KG1 (cell line): Measurements from ENCODE around the gene P2RX3.
"Not testable (repeated sequence)": the region's sequence is repeated elsewhere in the genome, so short reads cannot be mapped to it uniquely, and the experiment has no call there.

Experiments
- DNase-seq: peaks from one replicate; lab custom pipeline; 2025; lab: John Stamatoyannopoulos, UW

The P2RX3 gene

DNA sequence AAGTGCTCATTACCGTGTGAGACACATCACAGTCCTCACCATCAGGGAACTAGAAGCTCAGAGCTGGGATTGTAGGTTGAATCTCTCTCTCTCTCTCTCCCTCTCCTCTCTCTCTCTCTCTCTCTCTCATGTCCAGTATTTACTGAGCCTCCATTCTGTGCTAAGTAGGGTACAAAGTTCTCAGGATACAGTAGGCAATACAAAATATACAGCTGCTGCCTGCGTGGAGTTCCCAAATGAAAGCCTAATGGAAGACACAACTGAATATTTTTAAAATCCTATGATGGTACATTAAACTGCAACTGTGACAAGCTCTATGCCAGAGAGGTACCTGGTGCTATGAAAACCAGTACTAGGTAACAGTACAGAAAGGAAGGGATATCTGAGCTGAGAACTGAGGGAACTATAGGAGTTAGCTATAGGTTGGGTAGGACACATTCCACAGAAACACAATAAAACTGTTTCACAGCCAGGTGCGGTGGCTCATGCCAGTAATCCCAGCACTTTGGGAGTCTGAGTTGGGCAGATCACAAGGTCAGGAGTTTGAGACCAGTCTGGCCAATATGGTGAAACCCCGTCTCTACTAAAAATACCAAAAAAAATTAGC, 61.9 kb downstream of the P2RX3 start:
- DNase-seq, result no peak

DNA sequence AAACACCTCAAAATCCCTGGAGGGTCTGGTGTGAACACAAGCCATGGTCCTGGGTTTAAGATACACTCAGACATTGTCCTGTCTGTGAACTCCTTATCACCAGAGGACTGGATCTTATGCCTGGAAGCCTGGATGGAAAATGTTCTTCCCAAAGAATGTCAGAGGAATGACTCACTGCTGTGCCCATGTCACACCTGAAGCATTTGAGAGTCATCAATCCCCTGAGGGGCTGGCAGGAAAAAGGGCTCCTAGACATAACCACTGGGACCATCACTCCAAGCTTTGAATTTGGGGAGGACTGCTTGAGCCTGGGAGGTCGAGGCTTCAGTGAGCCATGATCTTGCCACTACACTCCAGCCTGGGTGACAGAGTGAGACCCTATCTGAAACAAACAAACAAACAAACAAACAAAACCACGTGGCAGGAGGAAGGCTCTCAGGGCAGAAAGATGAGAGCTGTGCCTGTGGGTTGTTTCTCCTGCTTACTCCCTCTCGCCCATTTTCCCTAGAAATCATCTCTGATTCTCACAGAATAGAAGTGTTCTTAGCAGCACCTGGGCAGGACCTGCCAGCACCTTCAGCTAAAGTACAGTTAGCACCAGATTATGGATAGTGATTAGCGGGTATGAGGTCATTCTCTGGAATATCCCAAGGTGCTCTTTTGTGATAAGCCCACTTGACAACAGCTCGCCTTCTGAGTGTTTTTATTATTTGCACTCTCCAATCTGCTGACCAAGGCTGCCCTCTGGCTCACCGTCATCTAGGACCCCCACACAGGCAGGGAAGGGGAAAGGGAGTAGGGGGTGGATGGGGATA, 64.2 kb downstream of the P2RX3 start:
- DNase-seq, result no peak

DNA sequence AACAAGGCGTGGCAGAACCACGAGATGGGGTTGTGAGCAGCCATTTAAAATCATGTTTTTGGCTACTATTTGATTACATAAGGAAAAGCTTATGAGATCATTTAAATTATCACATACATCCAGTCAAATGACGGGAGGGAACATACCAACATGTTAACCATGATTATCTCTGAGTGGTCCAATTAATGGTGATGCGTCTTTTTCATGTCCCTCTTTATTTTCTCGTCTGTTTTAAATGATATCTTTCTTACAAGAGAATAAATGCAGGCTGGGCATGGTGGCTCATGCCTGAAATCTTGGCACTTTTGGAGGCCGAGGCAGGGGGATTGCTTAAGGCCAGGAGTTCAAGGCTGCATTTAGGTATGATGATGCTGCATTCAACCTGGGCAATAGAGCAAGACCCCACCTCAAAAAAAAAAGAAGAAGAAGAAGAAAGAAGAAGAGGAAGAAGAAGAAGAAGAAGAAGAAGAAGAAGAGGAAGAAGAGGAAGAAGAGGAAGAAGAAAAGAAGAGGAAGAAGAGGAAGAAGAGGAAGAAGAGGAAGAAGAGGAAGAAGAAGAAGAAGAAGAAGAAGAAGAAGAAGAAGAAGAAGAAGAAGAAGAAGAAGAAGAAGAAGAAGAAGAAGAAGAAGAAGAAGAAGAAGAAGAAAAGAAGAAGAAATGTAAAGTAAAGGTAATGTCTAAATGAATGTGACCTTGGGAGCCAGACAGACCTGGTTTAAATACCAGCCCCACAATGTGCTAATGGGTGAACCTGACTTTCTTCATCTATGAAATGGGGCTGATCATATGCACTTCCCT, 65.0 kb downstream of the P2RX3 start:
- not testable (repeated sequence) for DNase-seq

DNA sequence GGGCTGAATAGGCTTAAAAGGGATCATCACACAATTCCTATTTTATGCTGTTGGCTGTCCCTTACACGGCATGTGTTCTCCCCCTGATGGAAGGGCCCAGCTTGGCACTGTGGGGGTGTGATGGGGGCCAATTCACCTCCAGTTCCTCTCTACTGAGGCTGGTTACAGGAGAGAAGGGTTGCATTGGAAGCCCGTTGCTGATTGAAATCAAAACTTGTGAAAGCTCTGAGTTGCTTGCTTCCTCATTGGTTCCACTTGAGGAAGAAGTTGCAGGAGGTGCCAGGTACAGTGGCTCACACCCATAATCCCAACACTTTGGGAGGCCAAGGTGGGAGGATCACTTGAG, 65.6 kb downstream of the P2RX3 start:
- DNase-seq, result no peak

DNA sequence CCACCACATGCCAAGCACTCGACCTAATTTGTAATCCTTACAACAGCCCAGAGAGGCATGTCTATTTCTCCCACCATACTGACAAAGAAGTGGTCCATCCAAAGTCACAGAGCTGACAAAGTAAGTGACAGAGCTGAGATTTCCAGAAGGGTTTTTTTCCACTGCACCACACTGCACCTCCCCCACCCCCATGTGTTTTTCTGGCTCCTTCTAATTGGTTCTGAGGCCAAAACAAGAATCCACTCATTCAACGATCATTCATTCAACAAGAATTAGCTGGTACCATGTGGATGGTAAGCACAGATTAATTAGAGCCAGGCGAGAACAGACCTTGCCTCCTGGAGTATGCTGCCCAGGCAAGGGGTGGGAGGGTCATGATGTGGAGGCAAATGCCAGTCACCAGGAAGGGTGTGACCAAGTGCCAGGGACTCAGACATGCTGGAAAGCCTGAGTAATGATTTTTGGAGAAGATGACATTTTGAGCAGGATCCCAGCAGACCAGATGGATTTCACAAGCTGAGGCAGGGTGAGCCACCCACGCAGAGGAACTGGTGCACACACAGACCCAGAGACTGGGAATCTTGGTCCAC, 67.2 kb downstream of the P2RX3 start:
- no peak for DNase-seq

DNA sequence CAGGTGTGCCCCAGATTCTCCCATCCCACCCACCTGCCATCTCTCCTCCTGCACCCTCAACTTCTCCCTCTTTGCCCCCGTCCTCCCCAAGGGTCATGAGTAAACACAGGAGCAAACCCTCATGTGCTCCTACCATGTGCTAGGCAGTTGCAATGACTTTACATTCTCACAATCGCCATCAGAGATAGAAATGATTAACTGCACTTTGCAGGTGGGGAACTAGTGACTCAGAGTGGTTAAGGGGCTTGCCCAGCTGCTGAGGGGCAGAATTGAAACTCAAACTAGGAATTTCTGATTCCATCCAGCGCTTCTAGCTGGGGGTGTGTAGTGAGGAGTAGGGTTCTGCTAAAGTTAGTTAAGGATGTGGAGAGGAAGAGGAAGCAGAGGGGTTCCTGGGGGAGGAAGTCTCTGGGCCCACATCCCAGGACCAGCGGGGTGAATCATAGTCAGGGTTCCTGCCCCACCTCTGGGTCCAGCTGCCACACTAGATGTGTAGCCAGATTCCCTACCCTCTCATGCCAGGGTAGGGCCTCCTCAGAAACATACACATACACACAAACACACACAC, 68.3 kb downstream of the P2RX3 start:
- no peak for DNase-seq

DNA sequence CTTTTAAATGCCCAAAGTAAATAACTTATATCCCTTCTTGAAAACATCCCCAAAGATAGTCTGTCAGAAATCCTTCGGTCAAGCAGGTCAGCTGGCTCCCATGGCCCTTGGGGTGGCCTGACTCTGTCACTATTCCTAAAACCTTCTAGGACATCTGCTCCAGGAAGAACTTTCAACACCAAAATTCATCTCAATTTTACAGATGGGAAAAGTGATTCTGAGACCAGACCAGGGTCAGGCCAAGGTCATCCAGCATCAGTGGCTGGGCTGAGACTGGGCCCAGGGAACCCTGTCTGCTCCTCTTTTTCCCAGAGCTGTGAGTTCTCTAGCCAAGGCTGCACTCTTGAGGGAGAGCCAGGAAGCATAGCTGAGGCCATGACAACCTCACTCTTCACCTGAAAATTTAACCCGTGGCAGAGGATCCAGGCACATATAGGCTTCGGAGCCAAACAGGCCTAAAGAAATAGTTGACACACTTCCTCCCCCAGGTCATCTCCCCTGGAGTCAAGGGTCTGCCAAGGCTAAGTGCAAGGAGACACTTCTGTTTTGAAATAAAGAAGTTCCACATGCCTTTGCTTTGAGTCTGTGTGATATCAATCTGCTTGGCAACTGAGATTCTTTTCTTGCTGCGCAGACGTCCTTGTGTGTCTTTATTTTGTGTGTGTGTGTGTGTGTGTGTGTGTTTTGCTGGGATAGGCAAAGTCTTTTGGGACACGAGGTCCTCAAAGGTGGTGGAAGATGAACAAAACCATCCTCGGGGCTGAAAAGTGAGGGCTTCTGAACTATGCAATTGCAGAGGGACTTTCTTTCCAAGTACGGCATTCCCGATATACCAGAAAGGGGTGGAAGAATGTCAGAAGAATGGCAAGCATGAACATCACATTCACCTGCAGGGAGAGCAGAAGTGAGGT, 69.1 kb downstream of the P2RX3 start:
- DNase-seq, result no peak

DNA sequence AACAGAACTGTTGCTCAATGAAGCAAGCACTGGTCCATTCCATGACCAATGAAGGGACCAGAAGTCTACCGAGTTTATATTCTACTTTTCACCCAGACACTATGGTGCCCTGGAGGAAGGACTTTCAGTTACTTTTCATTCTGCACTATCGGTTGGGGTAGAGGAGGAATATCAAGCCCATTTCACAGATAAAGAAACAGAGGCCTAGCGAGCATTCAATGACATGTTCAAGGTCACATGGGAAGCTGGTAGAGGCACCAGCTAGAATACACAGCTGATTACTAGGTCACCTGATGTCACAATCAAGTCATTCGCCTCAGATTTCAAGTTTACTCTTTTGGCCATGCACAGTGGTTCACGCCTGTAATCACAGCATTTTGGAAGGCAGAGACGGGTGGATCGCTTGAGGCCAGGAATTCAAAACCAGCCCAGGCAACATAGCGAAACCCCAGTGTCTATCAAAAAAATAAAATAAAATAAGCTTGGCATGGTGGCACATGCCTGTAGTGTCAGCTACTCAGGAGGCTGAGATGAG, 69.9 kb downstream of the P2RX3 start:
- no peak for DNase-seq

DNA sequence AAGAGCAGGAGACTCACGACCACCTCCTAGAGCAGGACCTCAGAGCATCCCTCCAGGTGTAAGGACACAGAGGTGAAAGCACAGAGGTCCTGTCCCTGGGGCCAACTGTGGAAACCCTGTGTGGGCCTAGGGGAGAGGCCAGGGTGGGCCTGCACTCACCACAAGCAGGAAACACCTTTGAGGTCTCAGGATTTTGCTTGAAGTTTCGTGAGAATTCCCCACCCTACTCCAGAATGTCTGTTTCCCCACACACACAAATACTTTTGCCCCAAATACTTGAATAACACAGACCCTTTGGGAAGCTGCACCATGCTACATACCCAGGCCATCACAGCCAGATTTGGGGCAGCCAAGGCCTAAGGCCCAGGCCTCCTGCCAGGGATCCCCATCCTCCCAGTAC, 70.6 kb downstream of the P2RX3 start:
- DNase-seq, result no peak

DNA sequence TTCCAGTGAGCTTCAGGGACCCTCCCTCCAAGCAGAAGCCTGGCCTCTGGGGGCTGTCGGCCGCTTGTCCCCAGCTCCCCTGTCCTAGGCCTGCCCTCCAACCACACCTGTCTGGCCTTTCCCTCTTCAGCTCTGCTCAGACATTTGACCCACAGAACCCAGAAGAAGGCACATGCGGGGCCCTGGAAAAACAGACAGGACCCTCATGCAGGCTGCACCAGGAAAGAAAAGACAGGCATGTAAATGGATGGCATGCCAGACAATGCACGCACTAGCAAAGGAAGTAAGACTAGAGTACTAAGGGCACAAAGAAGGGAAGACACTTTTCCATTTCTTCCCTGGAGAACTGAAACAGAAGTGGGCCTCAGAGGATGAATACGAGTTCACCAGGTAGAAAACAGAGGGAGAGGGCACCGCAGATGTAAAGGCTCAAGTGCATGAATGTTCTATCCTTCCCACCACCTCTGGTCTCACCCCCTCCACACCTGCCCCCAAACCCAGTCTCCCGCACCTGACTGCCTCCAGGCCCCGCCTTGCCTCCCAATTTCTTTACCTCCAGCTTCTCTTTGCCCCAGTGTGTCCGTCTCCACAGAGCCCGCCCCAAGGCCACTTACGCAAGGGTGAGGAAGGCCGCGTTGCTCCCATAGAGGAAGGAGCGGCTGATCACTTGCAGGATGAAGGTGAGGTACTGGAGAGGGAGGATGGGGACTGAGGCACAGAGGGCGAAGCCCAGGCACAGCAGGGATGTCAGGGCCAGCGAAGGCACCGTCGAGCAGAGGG, 71.4 kb downstream of the P2RX3 start:
- DNase-seq, result no peak

DNA sequence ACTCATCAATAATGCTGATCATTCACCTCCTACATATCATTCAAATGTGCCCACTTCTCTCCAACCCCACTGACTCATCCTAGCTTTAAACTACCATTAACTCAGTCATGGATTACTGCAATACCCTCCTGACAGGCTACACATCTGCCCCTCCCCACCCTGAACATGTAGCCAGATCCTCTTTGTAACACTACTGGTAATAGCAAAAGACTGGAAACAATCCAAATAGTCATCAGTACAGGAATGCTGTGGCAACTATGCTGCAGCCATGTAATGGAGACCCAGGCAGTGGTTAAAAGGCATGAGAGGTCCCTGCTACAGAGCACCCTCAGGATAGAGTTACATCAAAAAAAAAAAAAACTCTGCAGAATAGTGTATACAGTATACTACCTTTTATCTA, 72.1 kb downstream of the P2RX3 start:
- no peak for DNase-seq

DNA sequence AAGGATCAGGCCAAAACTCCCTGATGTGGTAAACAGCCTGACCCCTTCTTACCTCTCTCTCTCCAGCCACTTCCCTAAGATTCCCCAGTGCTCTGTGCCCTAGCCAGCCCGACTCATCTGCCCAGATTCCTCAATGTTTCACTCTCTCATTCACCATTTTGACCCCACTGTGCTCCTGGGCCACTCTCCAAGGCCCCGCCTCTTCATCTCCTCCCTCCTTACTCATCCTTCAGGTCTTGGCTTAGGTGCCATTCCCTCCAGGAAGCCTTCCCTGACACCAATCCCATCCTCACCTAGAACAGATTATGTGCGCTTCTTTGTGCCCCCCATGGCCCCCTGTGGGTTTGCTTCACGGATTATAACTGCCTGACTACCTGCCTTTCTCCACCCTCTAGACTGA, 75.5 kb downstream of the P2RX3 start:
- no peak for DNase-seq

DNA sequence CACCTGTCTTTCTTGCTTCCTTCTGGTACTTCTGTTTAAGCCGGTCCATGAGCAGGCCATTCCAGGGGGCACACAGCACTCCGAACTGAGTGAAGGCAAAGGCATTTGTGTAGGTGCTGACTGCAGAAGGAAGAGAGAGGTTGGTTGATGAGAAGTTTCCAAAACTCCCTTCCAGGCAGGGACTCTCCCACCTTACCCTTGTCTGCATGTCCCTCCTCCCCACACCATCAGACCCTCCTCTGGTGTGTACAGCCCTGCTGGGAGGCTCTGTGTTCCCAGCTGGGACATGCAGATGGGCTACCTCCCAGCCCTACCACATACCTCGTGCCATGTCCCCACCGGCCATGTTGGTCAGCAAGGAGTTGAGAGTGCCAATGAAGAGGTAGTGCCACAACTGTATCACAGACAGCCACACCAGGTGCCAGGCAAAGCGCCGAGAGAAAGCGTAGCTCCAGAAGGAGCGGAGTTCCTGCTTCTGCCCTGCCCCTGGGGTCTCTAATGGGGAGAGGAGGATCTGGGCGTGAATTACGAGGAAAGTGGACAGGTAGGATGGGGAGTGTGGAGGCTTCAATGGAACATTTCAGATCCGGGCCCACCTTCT, 76.6 kb downstream of the P2RX3 start:
- no peak for DNase-seq

DNA sequence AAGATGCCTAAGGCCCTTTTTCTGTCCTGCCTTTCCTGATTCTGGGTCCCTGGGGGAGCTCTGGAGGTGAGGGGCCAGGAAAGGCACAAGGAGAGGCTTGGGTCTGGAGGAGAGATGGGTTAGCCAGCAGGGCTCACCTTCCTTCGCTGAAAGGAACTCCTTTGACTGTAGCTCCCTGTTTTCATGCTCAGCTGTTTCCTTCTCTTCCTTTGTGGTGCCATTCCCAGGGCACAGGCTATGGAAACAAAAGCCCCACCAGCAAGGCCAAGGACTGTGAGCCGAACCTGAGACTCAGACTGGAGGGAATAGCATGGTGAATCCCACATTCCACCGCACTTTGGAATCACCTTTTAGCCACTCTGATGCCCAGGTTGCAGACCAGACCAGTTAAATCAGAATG, 78.3 kb downstream of the P2RX3 start:
- DNase-seq, result no peak

DNA sequence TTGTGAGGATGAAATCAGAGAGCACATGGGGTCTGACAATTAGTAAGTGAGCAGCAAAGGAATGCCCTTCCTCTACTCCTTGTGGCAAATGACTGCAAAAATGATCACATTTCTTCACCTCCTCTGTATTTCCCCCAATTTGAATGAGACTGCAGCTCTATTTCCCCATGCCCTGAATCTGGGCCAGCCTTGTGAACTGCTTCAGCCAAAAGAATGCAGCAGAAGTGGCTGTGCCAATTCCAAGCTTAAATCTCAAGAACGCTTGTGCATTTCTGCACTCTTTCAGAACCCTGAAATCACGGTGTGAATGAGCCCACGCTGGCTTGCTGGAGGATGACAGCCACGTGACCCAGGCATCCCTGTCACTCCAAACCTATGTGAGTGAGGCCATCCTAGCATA, 78.9 kb downstream of the P2RX3 start:
- DNase-seq, result no peak

DNA sequence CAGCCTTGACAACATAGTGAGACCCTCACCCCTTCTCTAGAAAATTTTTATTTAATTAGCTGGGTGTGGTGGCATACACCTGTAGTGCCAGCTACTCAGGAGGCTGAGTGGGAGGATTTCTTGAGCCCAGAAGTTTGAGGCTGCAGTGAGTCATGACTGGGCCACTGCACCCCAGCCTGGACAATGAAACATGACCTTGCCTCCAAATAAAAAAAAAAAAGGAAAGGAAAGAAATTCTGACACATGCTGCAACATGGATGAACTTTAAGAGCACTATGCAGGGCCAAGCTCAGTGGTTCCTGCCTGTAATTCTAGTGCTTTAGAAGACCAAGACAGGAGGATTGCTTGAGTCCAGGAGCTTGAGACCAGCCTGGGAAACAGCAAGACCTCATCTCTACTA, 80.0 kb downstream of the P2RX3 start:
- DNase-seq, result no peak

DNA sequence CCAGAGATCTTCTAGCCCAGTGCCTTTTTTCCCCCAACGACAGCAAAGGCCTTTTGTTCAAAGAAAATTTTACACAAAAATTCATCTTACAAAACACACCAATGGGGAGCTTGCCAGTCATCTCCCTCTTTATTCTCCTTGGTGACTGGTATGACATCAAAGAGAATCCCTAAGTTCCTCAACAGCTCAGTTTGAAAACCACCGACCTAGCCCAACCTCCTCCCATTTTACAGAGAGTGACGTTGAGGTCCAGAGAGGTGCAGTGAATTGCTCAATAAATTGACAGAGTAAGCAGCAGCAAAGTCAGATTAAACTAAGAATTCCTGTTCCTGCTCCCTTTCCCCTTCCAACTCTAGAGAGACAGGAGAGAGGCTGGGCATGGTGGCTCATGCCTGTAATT, 81.0 kb downstream of the P2RX3 start:
- DNase-seq, result no peak

DNA sequence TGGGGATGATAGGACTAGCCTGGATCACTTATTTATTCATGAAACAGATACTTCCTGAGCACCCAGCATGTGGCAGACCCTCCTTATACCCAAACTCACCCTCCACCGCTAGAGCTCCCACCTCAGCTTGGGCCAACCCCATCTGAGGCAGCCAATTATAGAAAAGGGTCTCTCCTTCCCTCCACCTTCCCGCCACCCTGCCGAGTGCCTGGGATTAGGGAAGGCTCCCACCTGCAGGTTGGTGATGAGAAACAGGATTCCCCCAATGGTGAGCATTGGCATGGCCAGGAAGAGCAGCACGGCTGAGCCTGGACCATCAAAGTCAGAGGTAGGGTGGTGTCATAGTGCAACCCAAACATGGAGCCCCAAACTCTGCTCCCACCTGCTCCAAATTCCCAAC, 82.9 kb downstream of the P2RX3 start:
- no peak for DNase-seq

DNA sequence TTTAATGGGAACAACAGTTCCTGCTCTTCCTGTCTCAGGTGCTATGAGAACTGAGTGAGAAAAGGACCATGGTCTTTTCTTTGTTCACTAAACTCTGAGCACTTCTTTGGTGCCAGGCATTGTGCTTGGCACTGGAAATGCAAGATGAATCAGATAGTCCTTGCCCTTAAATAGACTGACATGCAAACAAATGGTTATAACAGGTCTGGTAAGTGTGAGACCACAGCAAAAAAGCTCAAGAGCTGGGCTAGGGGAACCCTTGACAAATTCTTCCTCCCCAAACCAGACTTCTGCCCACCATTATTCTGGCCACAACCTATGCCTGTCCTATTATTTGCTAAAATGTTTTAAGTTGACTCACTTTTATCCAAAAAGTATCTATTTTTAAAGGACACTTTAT, 83.7 kb downstream of the P2RX3 start:
- no peak for DNase-seq
